LNCaP clone FGC (cell line): ENCODE data around the gene FHL1.

Source experiments
- DNase-seq: peaks from one replicate; pipeline ENCODE4 v3.0.0-alpha.2; 2011; ENCODE audit warnings: low read depth
- H3K4me3 ChIP-seq: 2 replicates; pipeline ENCODE4 v1.5.1; 2011; ENCODE audit warnings: mild to moderate bottlenecking, low read depth, low read length, control low read depth
- TF ChIP-seq, protein P1 (sequence below): IDR thresholded peaks from 2 replicates; pipeline ENCODE4 v1.5.1; 2012; ENCODE audit warnings: mild to moderate bottlenecking; ENCODE audit not compliant: control insufficient read depth, insufficient read depth; ENCODE audit errors: extremely low read depth

FHL1 gene

DNA sequence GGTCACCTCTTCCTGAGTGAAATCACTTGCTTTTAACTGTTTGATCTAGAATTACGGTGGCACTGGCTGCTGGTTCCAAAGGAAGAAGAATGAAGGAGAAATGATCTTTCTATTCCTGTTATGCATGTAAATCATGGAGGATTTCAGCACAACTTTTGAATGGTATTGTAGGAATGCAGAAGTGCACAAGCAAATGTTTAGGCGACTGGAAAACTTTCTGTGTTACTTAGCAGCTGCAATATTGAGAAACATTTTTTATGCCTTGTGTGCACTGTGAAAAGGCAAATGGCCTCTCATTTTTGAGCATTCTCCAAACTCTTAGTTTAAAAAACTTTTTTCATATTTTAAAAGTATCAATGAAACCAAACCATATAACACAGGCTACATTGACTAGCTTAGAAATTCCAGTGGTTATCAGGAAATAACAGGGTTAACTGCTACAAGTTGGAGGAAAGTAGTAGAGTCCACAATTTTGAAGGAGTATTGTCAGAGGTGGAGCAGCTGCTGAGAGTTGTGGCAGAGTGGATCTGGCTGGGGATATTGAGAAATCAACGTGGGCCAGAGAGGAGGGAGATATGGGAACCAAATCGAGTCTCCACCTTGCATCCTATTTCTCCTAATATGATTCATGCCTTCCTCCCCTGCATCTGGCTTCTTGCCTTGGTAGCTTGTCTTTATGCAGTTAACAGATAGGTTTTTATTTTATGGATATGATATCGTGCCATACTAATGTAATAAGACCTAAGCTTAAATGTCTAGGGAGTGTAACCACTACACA lies 32.0 kb upstream of the FHL1 start:
- TF ChIP-seq, protein P1, sequence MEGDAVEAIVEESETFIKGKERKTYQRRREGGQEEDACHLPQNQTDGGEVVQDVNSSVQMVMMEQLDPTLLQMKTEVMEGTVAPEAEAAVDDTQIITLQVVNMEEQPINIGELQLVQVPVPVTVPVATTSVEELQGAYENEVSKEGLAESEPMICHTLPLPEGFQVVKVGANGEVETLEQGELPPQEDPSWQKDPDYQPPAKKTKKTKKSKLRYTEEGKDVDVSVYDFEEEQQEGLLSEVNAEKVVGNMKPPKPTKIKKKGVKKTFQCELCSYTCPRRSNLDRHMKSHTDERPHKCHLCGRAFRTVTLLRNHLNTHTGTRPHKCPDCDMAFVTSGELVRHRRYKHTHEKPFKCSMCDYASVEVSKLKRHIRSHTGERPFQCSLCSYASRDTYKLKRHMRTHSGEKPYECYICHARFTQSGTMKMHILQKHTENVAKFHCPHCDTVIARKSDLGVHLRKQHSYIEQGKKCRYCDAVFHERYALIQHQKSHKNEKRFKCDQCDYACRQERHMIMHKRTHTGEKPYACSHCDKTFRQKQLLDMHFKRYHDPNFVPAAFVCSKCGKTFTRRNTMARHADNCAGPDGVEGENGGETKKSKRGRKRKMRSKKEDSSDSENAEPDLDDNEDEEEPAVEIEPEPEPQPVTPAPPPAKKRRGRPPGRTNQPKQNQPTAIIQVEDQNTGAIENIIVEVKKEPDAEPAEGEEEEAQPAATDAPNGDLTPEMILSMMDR, result no peak
- no peak overlapping the region for H3K4me3 ChIP-seq
- DNase-seq, result no peak

DNA sequence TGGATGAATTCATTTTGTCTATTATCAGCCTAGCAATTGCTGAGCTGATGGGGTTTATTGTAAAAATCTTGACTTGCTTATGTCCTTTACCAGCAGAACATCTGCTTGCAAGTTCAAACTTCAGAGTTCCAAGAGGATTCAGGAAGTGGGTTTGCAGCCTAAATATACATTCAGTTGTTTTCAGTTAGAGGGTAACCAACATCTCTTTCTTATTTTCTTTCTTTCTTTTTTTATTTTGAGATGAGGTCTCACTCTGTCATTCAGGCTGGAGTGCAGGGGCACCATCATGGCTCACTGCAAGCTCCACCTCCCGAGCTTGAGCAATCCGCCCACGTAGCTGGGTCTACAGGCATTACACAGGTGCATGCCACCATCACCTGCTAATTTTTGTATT lies 31.4 kb upstream of the FHL1 start:
- no peak for DNase-seq
- TF ChIP-seq, protein P1, result no peak
- no peak overlapping the region for H3K4me3 ChIP-seq

DNA sequence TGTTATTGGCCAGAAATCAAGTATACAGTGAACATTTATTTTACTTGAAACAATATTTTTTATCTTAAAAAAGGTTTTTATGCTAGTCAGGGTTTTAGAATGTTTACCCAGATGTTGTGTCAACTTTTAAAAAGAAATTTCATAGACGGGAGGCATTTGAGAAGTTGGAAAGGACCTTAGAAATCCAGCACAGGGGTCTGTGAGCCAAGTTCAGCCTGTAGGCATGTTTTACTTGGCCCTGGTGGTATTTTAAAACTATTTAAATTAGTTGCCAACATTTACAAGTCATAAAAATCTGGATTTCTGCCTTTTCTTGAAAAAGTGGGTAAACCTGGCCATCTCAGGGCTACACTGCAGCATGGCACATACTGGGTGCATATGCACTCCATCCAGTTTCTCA lies 25.5 kb upstream of the FHL1 start:
- no peak overlapping the region for H3K4me3 ChIP-seq
- no peak for DNase-seq
- TF ChIP-seq, protein P1, result no peak

DNA sequence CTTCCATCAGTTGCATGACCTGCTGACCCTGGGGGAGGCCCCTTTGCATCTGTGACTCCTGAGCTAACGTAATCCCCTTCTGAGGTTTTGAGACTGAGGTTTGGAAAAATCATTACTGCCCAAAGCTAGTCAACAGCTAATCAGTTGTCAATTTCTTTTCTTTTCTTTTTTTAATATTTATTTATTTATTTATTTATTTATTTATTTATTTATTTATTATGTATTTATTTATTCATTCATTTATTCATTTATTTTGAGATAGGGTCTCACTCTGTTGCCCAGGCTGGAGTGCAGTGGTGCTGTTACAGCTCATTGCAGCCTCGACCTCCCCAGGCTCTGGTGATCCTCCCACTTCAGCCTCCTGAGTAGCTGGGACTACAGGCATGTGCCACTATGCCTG lies 25.1 kb upstream of the FHL1 start:
- no peak overlapping the region for H3K4me3 ChIP-seq
- TF ChIP-seq, protein P1, result no peak

DNA sequence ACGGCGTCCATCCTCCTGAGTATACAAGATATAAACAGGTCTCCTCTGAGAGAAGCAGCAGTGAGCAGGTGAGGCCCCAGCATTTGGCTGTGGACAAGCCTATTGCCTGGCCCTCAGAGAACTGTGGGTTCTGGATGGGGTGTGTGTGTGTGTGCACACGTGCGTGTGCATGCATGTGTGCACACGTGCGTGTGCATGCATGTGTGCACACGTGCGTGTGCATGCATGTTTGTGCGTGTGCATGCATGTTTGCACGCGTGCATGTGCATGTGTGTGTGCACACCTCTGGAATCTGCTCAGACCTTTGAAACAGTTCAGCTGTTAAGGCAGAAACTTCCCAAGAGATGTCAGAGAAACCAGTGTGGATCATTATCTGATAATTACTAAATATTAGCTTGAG lies 22.2 kb upstream of the FHL1 start:
- H3K4me3 ChIP-seq, result no peak overlapping the region
- no peak for DNase-seq
- TF ChIP-seq, protein P1, result no peak

More for the DNA sequence above, 25.1 kb upstream of the FHL1 start:
- DNase-seq, result no peak

DNA sequence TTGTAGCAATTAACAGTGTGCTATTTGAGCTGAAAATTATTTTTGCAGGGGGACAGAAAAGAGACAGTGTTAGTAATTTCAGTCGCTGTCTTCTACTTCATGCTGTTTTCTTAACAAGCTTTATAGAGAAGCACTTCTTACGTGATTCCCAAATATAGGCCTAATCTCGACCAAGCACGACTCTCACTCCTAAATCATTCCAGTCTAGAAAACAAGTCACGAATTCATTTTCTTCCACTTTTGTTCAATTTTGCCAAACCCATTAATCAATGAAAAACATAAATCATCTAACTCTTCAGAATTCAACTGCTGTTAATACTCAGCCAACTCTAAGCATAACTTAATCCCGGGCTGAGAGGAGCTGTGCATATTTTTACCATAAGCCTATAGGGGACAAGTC lies 21.0 kb upstream of the FHL1 start:
- no peak overlapping the region for H3K4me3 ChIP-seq
- no peak for DNase-seq
- TF ChIP-seq, protein P1, result no peak

DNA sequence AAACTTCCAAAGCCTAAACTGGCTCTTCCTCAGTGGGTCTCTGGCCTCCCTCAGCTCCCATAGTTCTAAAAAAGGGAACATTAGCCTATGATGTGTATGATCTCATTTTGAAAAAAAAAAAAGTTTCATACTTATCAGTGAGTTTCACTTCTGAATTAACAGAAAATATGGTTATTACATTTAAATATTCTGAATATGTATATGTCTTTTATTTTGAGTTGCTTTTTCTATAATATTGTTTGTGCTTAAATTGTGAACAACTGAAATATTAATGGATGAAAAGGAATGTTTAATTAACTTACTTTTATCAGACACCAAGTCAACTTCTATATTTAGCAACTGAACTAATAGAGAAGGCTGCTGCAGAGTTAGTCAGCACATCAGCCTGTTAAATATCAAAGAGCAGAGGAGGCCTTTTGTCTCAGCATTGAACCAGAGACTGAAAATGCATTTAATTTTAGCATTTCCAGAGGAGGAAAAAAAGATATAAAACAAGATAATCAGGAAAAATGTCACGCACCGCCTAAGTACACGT lies 20.4 kb upstream of the FHL1 start:
- H3K4me3 ChIP-seq, result no peak overlapping the region
- DNase-seq, result no peak
- TF ChIP-seq, protein P1, result no peak
